H1 (cell line): ENCODE measurements around the gene PAPOLG. TPM values are rescaled to one million over a fixed set of nuclear protein-coding genes. Genes with fewer than 3 reads are reported as not detected.

Experiments used
- BACH1 ChIP-seq: IDR thresholded peaks from 2 replicates; pipeline ENCODE4 v1.6.1; 2012; ENCODE audit warnings: low read length, improper control_type of control experiment
- CTCF ChIP-seq, 3 experiments: IDR thresholded peaks; 1 replicate in 2 of 3; 2 replicates in 1 of 3; pipeline versions ENCODE4 v1.5.1 to v1.6.1; 2011; ENCODE audit warnings: low read length in 3 of 3, mild to moderate bottlenecking in 3 of 3, inconsistent platforms in 2 of 3, low read depth in 1 of 3, moderate library complexity in 1 of 3; ENCODE audit not compliant: insufficient read depth in 1 of 3; ENCODE audit errors: control extremely low read depth in 1 of 3
- polyA plus RNA-seq, 7 experiments: library from polyadenylated mRNA; depleted of rRNA in 3 of 7; stranded (reverse) in 5 of 7; unstranded in 2 of 7; fragments of >200 nt in 5 of 7; fragments of 200-250 nt in 2 of 7; gene quantifications; 1 replicate in 5 of 7; 2 replicates in 1 of 7; 4 replicates in 1 of 7; pipeline versions ENCODE4 v1.2.1 to v1.2.3, GENCODE V29; 2011 to 2013; ENCODE audit warnings: missing spikeins in 2 of 7, mixed read lengths in 2 of 7
- total RNA-seq: library from RNA; stranded (reverse); fragmentation: NEBNext Ultra II Directional; extraction: Animal tissue kit (Norgen Biotek cat#: 25700); gene quantifications from 2 replicates; pipeline ENCODE4 v1.2.1, GENCODE V29; 2021

PAPOLG gene
- total and polyA plus RNA-seq, 2 of the 8 experiments (the other 6 are each of a cell fraction or from before 2014, with no cell fraction given), result 6.5 to 21.5 TPM

GRCh38 chr2:60775048-60775639, 19.1 kb downstream of the PAPOLG start (continued):
- TF ChIP-seq CTCF (IDR thresholded peaks at IDR 0.05; ENCODE audit: control extremely low read depth in 1 of 3, insufficient read depth in 1 of 3, low read depth in 1 of 3, low read length in 3 of 3), result no peak
- TF ChIP-seq BACH1, result no peak
